WTC11 (cell line): ENCODE results near the gene SDCCAG8. TPM values are rescaled to one million over a fixed set of nuclear protein-coding genes. Genes with fewer than 3 reads are reported as not detected.

ENCODE experiments used
- ATAC-seq: fragments of 200-7000 bp; cut with Tn5 transposase; 2 replicates; pipeline ENCODE4 v1.10.0; 2021; ENCODE audit warnings: mild to moderate bottlenecking, moderate library complexity
- CTCF ChIA-PET: fragments of 300-600 bp; sonication (Branson Sonifier 250); formaldehyde crosslinking; loops from one replicate; lab custom pipeline; 2021; ENCODE audit warnings: antibody characterized with exemption; lab: Charles Lee
- POLR2A ChIA-PET: fragments of 350-600 bp; sonication (Branson Sonifier 250); formaldehyde crosslinking; loops from one replicate; lab custom pipeline; 2021; ENCODE audit warnings: antibody characterized with exemption; lab: Charles Lee
- DNase-seq: peaks from one replicate; pipeline ENCODE4 v3.0.0; 2021; ENCODE audit warnings: low spot score
- H3K27ac Mint-ChIP-seq: 2 replicates; pipeline ENCODE4 v1.8.0; 2021; ENCODE audit warnings: mixed read lengths
- H3K27me3 Mint-ChIP-seq: 2 replicates; pipeline ENCODE4 v1.8.0; 2021; ENCODE audit warnings: low read depth, mild to moderate bottlenecking, moderate library complexity, mixed read lengths
- H3K36me3 Mint-ChIP-seq: 2 replicates; pipeline ENCODE4 v1.8.0; 2021; ENCODE audit warnings: mixed read lengths
- H3K4me1 Mint-ChIP-seq: 2 replicates; pipeline ENCODE4 v1.8.0; 2022; ENCODE audit warnings: mixed read lengths
- H3K4me3 Mint-ChIP-seq: 2 replicates; pipeline ENCODE4 v1.8.0; 2021; ENCODE audit warnings: mild to moderate bottlenecking, moderate library complexity, mixed read lengths
- H3K9me3 Mint-ChIP-seq: 2 replicates; pipeline ENCODE4 v1.8.0; 2021; ENCODE audit warnings: mixed read lengths
- ATF1 ChIP-seq: sonication (generic); formaldehyde crosslinking; IDR thresholded peaks from 2 replicates; pipeline ENCODE4 v1.8.1; 2023; ENCODE audit warnings: mild to moderate bottlenecking, moderate library complexity, missing genetic modification reagents
- CBFB ChIP-seq: sonication (generic); formaldehyde crosslinking; IDR thresholded peaks from 2 replicates; pipeline ENCODE4 v1.8.1; 2022; ENCODE audit warnings: mild to moderate bottlenecking, low read depth, missing genetic modification reagents
- EMX1 ChIP-seq: fragments of 250-450 bp; sonication (Bioruptor Pico); IDR thresholded peaks from 2 replicates; pipeline ENCODE4 v1.8.0; 2021; ENCODE audit warnings: mild to moderate bottlenecking
- ESRRA ChIP-seq: sonication (generic); formaldehyde crosslinking; IDR thresholded peaks from 2 replicates; pipeline ENCODE4 v1.8.1; 2022; ENCODE audit warnings: mild to moderate bottlenecking, missing genetic modification reagents, borderline replicate concordance
- FOXP1 ChIP-seq: sonication (generic); formaldehyde crosslinking; IDR thresholded peaks from 2 replicates; pipeline ENCODE4 v1.8.0; 2022; ENCODE audit warnings: missing genetic modification reagents, mild to moderate bottlenecking, moderate library complexity, borderline replicate concordance
- HMGA2 ChIP-seq: fragments of 250-450 bp; sonication (Bioruptor Pico); IDR thresholded peaks from 2 replicates; pipeline ENCODE4 v1.4.0; 2021; ENCODE audit warnings: mild to moderate bottlenecking, moderate library complexity
- JAZF1 ChIP-seq: fragments of 250-450 bp; sonication (Bioruptor Pico); IDR thresholded peaks from 2 replicates; pipeline ENCODE4 v1.9.0; 2021; ENCODE audit warnings: moderate library complexity, mild to moderate bottlenecking, inconsistent platforms
- NFE2L1 ChIP-seq: sonication (generic); formaldehyde crosslinking; IDR thresholded peaks from 2 replicates; pipeline ENCODE4 v1.8.1; 2023; ENCODE audit warnings: missing genetic modification reagents
- NR1H2 ChIP-seq: sonication (generic); formaldehyde crosslinking; IDR thresholded peaks from 2 replicates; pipeline ENCODE4 v1.9.0; 2021; ENCODE audit warnings: mild to moderate bottlenecking, moderate library complexity, missing genetic modification reagents
- NR2C2 ChIP-seq: sonication (generic); formaldehyde crosslinking; IDR thresholded peaks from 2 replicates; pipeline ENCODE4 v1.8.0; 2022; ENCODE audit warnings: mild to moderate bottlenecking, missing genetic modification reagents
- RORB ChIP-seq: fragments of 250-450 bp; sonication (Bioruptor Pico); IDR thresholded peaks from 2 replicates; pipeline ENCODE4 v1.9.0; 2021; ENCODE audit warnings: mild to moderate bottlenecking
- SOX15 ChIP-seq: fragments of 250-450 bp; sonication (Bioruptor Pico); IDR thresholded peaks from 2 replicates; pipeline ENCODE4 v1.9.0; 2021; ENCODE audit warnings: mild to moderate bottlenecking
- TEAD1 ChIP-seq: sonication (generic); formaldehyde crosslinking; IDR thresholded peaks from 2 replicates; pipeline ENCODE4 v1.8.0; 2022; ENCODE audit warnings: mild to moderate bottlenecking, missing genetic modification reagents
- total RNA-seq: library from RNA; stranded (reverse); gene quantifications from 3 replicates; pipeline ENCODE4 v1.2.3, GENCODE V29; 2021
- TF ChIP-seq, protein P1 (sequence below): sonication (generic); formaldehyde crosslinking; IDR thresholded peaks from 2 replicates; pipeline ENCODE4 v1.8.0; 2023; ENCODE audit warnings: missing genetic modification reagents, mild to moderate bottlenecking, borderline replicate concordance
- TF ChIP-seq, protein P2 (sequence below): sonication (generic); formaldehyde crosslinking; IDR thresholded peaks from 2 replicates; pipeline ENCODE4 v1.8.1; 2023; ENCODE audit warnings: mild to moderate bottlenecking, moderate library complexity, missing genetic modification reagents
- TF ChIP-seq, protein P3 (sequence below): sonication (generic); formaldehyde crosslinking; conservative IDR thresholded peaks from 2 replicates; pipeline ENCODE4 v1.8.1; 2023; ENCODE audit warnings: mild to moderate bottlenecking, low read depth, missing genetic modification reagents, moderate library complexity
- TF ChIP-seq, protein P4 (sequence below): sonication (generic); formaldehyde crosslinking; IDR thresholded peaks from 2 replicates; pipeline ENCODE4 v1.8.0; 2022; ENCODE audit warnings: mild to moderate bottlenecking, missing genetic modification reagents
- TF ChIP-seq, protein P5 (sequence below): sonication (generic); formaldehyde crosslinking; IDR thresholded peaks from 2 replicates; pipeline ENCODE4 v1.8.0; 2022; ENCODE audit warnings: mild to moderate bottlenecking, missing genetic modification reagents
- TF ChIP-seq, protein P6 (sequence below): fragments of 250-450 bp; sonication (Bioruptor Pico); conservative IDR thresholded peaks from 2 replicates; pipeline ENCODE4 v1.9.0; 2021; ENCODE audit warnings: mild to moderate bottlenecking
- TF ChIP-seq, protein P7 (sequence below): sonication (generic); formaldehyde crosslinking; IDR thresholded peaks from 2 replicates; pipeline ENCODE4 v1.8.1; 2023; ENCODE audit warnings: mild to moderate bottlenecking, missing genetic modification reagents

The SDCCAG8 gene
- total RNA-seq, 1 experiment from 2014 or later = 44.3 TPM

DNA sequence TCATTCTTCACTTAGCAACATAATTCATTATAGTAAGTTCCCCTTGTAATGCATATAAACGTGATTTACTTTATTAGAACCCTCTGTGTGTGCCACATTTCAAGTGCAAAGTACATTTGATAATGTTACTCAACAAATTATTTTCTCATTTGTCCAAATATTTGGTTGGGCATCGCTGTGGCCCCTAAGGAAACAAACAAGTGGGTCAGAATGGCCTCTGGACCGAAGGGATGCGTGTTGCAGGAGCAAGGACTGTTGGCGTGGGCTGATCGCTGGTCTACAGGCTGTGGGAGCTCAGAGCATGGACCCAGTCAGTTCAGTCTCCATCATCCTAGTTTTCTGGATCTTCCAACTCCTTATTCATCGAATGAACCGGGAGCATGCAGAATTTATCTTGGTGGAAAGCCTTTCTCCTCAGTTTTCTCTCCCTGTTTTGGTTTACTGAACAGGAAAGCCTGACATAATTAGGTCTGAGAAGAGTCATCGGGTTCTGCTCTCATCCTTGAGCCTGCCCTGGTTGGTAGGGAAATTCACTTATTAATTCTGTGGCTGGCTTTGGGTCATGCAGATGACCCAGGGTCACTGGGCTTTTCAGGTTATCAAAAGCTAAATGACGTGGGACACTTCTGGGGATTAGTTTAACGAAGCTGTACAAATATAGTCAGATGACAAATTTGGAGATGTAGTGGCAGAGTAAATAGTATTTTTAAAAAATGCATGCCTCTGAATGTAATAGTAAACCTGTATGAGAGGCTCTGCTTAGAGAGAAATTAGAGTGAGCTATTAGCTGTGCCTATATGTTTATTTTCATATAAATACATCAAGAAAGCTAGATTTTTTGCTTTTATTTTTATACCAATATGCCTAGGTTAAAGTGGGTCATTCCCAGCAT, 200.2 kb downstream of the SDCCAG8 start (continued):
- TF ChIP-seq, protein P1, sequence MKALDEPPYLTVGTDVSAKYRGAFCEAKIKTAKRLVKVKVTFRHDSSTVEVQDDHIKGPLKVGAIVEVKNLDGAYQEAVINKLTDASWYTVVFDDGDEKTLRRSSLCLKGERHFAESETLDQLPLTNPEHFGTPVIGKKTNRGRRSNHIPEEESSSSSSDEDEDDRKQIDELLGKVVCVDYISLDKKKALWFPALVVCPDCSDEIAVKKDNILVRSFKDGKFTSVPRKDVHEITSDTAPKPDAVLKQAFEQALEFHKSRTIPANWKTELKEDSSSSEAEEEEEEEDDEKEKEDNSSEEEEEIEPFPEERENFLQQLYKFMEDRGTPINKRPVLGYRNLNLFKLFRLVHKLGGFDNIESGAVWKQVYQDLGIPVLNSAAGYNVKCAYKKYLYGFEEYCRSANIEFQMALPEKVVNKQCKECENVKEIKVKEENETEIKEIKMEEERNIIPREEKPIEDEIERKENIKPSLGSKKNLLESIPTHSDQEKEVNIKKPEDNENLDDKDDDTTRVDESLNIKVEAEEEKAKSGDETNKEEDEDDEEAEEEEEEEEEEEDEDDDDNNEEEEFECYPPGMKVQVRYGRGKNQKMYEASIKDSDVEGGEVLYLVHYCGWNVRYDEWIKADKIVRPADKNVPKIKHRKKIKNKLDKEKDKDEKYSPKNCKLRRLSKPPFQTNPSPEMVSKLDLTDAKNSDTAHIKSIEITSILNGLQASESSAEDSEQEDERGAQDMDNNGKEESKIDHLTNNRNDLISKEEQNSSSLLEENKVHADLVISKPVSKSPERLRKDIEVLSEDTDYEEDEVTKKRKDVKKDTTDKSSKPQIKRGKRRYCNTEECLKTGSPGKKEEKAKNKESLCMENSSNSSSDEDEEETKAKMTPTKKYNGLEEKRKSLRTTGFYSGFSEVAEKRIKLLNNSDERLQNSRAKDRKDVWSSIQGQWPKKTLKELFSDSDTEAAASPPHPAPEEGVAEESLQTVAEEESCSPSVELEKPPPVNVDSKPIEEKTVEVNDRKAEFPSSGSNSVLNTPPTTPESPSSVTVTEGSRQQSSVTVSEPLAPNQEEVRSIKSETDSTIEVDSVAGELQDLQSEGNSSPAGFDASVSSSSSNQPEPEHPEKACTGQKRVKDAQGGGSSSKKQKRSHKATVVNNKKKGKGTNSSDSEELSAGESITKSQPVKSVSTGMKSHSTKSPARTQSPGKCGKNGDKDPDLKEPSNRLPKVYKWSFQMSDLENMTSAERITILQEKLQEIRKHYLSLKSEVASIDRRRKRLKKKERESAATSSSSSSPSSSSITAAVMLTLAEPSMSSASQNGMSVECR (CRISPR knock-in tag) = no peak
- TF ChIP-seq, protein P2, sequence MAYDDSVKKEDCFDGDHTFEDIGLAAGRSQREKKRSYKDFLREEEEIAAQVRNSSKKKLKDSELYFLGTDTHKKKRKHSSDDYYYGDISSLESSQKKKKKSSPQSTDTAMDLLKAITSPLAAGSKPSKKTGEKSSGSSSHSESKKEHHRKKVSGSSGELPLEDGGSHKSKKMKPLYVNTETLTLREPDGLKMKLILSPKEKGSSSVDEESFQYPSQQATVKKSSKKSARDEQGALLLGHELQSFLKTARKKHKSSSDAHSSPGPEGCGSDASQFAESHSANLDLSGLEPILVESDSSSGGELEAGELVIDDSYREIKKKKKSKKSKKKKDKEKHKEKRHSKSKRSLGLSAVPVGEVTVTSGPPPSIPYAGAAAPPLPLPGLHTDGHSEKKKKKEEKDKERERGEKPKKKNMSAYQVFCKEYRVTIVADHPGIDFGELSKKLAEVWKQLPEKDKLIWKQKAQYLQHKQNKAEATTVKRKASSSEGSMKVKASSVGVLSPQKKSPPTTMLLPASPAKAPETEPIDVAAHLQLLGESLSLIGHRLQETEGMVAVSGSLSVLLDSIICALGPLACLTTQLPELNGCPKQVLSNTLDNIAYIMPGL (CRISPR knock-in tag) = no peak
- TF ChIP-seq EMX1 (CRISPR knock-in tag) (no peak), JAZF1 (CRISPR knock-in tag) (no peak)
- TF ChIP-seq, protein P3, sequence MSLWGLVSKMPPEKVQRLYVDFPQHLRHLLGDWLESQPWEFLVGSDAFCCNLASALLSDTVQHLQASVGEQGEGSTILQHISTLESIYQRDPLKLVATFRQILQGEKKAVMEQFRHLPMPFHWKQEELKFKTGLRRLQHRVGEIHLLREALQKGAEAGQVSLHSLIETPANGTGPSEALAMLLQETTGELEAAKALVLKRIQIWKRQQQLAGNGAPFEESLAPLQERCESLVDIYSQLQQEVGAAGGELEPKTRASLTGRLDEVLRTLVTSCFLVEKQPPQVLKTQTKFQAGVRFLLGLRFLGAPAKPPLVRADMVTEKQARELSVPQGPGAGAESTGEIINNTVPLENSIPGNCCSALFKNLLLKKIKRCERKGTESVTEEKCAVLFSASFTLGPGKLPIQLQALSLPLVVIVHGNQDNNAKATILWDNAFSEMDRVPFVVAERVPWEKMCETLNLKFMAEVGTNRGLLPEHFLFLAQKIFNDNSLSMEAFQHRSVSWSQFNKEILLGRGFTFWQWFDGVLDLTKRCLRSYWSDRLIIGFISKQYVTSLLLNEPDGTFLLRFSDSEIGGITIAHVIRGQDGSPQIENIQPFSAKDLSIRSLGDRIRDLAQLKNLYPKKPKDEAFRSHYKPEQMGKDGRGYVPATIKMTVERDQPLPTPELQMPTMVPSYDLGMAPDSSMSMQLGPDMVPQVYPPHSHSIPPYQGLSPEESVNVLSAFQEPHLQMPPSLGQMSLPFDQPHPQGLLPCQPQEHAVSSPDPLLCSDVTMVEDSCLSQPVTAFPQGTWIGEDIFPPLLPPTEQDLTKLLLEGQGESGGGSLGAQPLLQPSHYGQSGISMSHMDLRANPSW (CRISPR knock-in tag) = no peak

DNA sequence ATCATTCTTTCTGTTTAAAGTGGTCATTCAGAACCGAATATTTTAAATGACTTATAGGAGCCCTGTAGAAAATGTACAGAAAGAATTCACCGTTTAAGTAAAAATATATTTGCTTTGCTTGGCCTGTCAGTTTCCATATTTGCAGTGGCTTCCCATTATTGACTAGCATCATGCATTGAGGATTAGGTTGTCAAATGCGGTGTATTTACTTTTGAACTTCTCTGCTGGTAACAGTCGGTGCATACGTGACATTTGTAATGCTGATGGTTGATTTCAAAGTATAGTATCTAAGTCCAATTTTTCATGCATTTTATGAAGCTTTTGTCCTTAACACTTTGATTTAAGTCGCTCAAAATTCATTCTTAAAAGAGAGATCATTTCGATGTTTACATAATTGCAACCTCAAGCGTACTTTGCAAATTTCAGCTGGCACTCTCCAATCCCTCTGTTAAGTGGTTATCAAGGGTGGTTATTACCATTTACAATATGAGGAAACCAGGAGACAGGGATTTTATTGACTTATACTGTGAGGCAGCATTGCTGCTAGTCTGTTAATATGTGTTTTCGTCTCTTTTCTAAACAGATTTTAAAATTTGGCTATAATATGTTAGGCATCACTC, 201.6 kb downstream of the SDCCAG8 start:
- ChIA-PET POLR2A (no interaction called here), CTCF (interaction anchor here (0.8 to 1.3 kb wide), 2 partner anchors 19 to 114 kb away, joined by 3 to 4 read pairs; no protein-coding TSS in a partner anchor)
- H3K27me3 Mint-ChIP-seq = no peaks in the 10 kb centered on the region
- ATAC-seq (no peak), DNase-seq (no peak)
- no peak overlapping the region for H3K27ac Mint-ChIP-seq
- no peaks in the 10 kb centered on the region for H3K9me3 Mint-ChIP-seq
- no peak overlapping the region for H3K4me3 Mint-ChIP-seq
- H3K36me3 Mint-ChIP-seq = no peaks in the 10 kb centered on the region
- H3K4me1 Mint-ChIP-seq = 0 out of 2 replicates have a peak, but pooled peaks cover 7% of the 10 kb centered on the region
- TF ChIP-seq RORB (CRISPR knock-in tag) = no peak
- TF ChIP-seq ATF1 (CRISPR knock-in tag) = no peak
- no peak for TF ChIP-seq NR1H2 (CRISPR knock-in tag)
- TF ChIP-seq, protein P4, sequence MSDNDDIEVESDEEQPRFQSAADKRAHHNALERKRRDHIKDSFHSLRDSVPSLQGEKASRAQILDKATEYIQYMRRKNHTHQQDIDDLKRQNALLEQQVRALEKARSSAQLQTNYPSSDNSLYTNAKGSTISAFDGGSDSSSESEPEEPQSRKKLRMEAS (CRISPR knock-in tag) = no peak
- no peak for TF ChIP-seq NFE2L1 (CRISPR knock-in tag)
- TF ChIP-seq CBFB (CRISPR knock-in tag) = no peak
- no peak for TF ChIP-seq HMGA2
- no peak for TF ChIP-seq FOXP1 (CRISPR knock-in tag)
- TF ChIP-seq, protein P5, sequence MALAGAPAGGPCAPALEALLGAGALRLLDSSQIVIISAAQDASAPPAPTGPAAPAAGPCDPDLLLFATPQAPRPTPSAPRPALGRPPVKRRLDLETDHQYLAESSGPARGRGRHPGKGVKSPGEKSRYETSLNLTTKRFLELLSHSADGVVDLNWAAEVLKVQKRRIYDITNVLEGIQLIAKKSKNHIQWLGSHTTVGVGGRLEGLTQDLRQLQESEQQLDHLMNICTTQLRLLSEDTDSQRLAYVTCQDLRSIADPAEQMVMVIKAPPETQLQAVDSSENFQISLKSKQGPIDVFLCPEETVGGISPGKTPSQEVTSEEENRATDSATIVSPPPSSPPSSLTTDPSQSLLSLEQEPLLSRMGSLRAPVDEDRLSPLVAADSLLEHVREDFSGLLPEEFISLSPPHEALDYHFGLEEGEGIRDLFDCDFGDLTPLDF (CRISPR knock-in tag) = no peak
- TF ChIP-seq NR2C2 (CRISPR knock-in tag) = no peak
- TF ChIP-seq TEAD1 = no peak
- no peak for TF ChIP-seq ESRRA
- TF ChIP-seq, protein P6, sequence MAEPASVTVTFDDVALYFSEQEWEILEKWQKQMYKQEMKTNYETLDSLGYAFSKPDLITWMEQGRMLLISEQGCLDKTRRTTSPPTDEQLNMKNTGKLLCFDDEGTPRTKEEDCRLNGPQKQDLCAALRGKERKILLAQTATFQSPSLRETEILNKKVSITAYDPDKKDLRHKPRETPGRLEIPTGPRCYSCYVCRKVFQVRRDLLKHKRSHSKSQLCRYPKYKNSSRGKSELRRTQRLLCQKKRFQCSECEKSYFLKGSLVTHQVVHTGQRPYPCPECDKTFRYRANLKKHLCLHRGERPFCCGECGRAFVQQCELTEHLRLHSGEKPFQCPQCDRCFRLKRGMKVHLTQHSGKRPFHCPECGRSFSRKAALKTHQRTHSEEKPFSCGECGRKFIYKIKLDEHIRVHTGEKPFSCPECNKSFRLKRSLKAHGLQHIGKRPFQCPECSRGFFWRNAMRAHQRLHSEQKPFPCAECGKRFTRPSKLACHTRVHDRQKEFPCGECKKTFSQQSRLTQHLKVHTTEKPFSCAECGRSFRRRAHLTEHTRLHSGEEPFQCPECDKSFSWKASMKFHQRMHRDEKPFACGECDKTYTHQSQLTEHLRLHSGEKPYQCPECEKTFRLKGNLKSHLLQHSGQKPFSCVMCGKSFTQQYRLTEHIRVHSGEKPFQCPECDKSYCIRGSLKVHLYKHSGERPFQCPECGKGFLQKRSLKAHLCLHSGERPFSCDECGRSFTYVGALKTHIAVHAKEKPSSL (CRISPR knock-in tag) = no peak
- TF ChIP-seq, protein P7, sequence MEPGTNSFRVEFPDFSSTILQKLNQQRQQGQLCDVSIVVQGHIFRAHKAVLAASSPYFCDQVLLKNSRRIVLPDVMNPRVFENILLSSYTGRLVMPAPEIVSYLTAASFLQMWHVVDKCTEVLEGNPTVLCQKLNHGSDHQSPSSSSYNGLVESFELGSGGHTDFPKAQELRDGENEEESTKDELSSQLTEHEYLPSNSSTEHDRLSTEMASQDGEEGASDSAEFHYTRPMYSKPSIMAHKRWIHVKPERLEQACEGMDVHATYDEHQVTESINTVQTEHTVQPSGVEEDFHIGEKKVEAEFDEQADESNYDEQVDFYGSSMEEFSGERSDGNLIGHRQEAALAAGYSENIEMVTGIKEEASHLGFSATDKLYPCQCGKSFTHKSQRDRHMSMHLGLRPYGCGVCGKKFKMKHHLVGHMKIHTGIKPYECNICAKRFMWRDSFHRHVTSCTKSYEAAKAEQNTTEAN = no peak
- TF ChIP-seq SOX15 (CRISPR knock-in tag) = no peak
